Ovary (tissue), 3 donors: ENCODE data around the gene RMDN3.

ENCODE experiments used
- CTCF ChIP-seq, 3 donors: fragments of 450-650 bp in 2 of 3; fragments of 200-600 bp in 1 of 3; IDR thresholded peaks; one replicate each; pipeline versions ENCODE4 v1.5.1 to v1.8.0; 2016 to 2022; ENCODE audit warnings: antibody characterized with exemption in 3 of 3, mild to moderate bottlenecking in 1 of 3
- EP300 ChIP-seq: sonication (generic); formaldehyde crosslinking; IDR thresholded peaks from one replicate; pipeline ENCODE4 v1.6.1; 2017; ENCODE audit warnings: antibody characterized with exemption
- POLR2A ChIP-seq: fragments of 450-650 bp; IDR thresholded peaks from one replicate; pipeline ENCODE4 v1.6.1; 2017; ENCODE audit warnings: antibody characterized with exemption, mild to moderate bottlenecking, moderate library complexity
- donor health status: DM: no; HTN: no; CAD: no.

- no peak for TF ChIP-seq CTCF (IDR thresholded peaks at IDR 0.05)
- TF ChIP-seq POLR2A: no peak
- TF ChIP-seq EP300: no peak
Observed at GRCh38 chr15:40743485-40743901, 11.6 kb downstream of the RMDN3 start.
